K562 (cell line): ENCODE results near the gene COL7A1. TPM values are rescaled to one million over a fixed set of nuclear protein-coding genes. Genes with fewer than 3 reads are reported as not detected.

ENCODE experiments used
- ASH1L ChIP-seq: fragments of 450-650 bp; IDR thresholded peaks from 2 replicates; pipeline ENCODE4 v1.6.1; 2018; ENCODE audit warnings: borderline replicate concordance, mild to moderate bottlenecking, low read depth; ENCODE audit not compliant: partially characterized antibody
- CBX2 ChIP-seq: fragments of 200-600 bp; sonication (generic); IDR thresholded peaks from one replicate; pipeline ENCODE4 v1.6.1; 2012; ENCODE audit warnings: mild to moderate bottlenecking, low read length, inconsistent platforms; ENCODE audit not compliant: insufficient read depth, poor library complexity, severe bottlenecking
- DDX20 ChIP-seq: fragments of 450-650 bp; IDR thresholded peaks from 2 replicates; pipeline ENCODE4 v1.6.1; 2016; ENCODE audit warnings: missing genetic modification characterization, low read depth, mild to moderate bottlenecking, missing compliant biosample characterization, moderate library complexity
- E2F3 ChIP-seq: fragments of 250-450 bp; sonication (Bioruptor Pico); IDR thresholded peaks from 2 replicates; pipeline ENCODE4 v1.4.0; 2020; ENCODE audit warnings: mild to moderate bottlenecking
- FOXM1 ChIP-seq, 2 experiments: fragments of 450-650 bp in 1 of 2; sonication (generic) in 1 of 2; formaldehyde crosslinking in 1 of 2; IDR thresholded peaks; 2 replicates each; pipeline versions ENCODE4 v1.6.1 to v1.9.0; 2017 to 2022; ENCODE audit warnings: low read depth in 2 of 2, mild to moderate bottlenecking in 2 of 2, missing genetic modification reagents in 1 of 2, moderate library complexity in 1 of 2
- NR2F6 ChIP-seq: fragments of 450-650 bp; formaldehyde crosslinking; IDR thresholded peaks from 2 replicates; pipeline ENCODE4 v1.4.0; 2020; ENCODE audit warnings: mild to moderate bottlenecking
- PCBP1 ChIP-seq: fragments of 200-400 bp; formaldehyde crosslinking; IDR thresholded peaks from 2 replicates; pipeline ENCODE4 v1.6.1; 2018; ENCODE audit warnings: mild to moderate bottlenecking, low read depth, low read length; ENCODE audit not compliant: poor library complexity, severe bottlenecking
- PCBP2 ChIP-seq: fragments of 200-400 bp; formaldehyde crosslinking; IDR thresholded peaks from 2 replicates; pipeline ENCODE4 v1.6.1; 2018; ENCODE audit warnings: low read length, low read depth, mild to moderate bottlenecking, moderate library complexity; ENCODE audit not compliant: poor library complexity, severe bottlenecking
- PHB ChIP-seq: fragments of 250-450 bp; sonication (Bioruptor Pico); IDR thresholded peaks from 2 replicates; pipeline ENCODE4 v1.5.0; 2021
- PHF21A ChIP-seq: fragments of 450-650 bp; IDR thresholded peaks from 2 replicates; pipeline ENCODE4 v1.6.1; 2017; ENCODE audit warnings: low read depth, borderline replicate concordance
- PREB ChIP-seq: sonication (generic); formaldehyde crosslinking; IDR thresholded peaks from 2 replicates; pipeline ENCODE4 v1.8.1; 2023; ENCODE audit warnings: mild to moderate bottlenecking, missing genetic modification reagents
- RBM25 ChIP-seq: fragments of 200-400 bp; formaldehyde crosslinking; IDR thresholded peaks from 2 replicates; pipeline ENCODE4 v1.6.1; 2018; ENCODE audit warnings: low read length, low read depth, moderate library complexity; ENCODE audit not compliant: severe bottlenecking
- TAF7 ChIP-seq: fragments of 450-650 bp; IDR thresholded peaks from 2 replicates; pipeline ENCODE4 v1.6.1; 2016; ENCODE audit warnings: missing genetic modification characterization, missing compliant biosample characterization
- TEAD1 ChIP-seq, 2 experiments: fragments of 450-650 bp in 1 of 2; sonication (generic) in 1 of 2; formaldehyde crosslinking; IDR thresholded peaks; 2 replicates each; pipeline versions ENCODE4 v1.4.0 to v1.8.0; 2020 to 2022; ENCODE audit warnings: mild to moderate bottlenecking in 2 of 2, missing genetic modification reagents in 1 of 2
- TEAD2 ChIP-seq: fragments of 450-650 bp; IDR thresholded peaks from 2 replicates; pipeline ENCODE4 v1.6.1; 2016; ENCODE audit warnings: missing genetic modification characterization, control low read depth, missing compliant biosample characterization
- THRA ChIP-seq: fragments of 450-650 bp; IDR thresholded peaks from 2 replicates; pipeline ENCODE4 v1.6.1; 2017; ENCODE audit warnings: mild to moderate bottlenecking, moderate library complexity
- UBTF ChIP-seq, 2 experiments: IDR thresholded peaks; 2 replicates each; pipeline ENCODE4 v1.6.1; 2012; ENCODE audit warnings: improper control_type of control experiment in 2 of 2, low read depth in 2 of 2, low read length in 2 of 2, borderline replicate concordance in 1 of 2
- YY1 ChIP-seq, 3 experiments: IDR thresholded peaks; 2 replicates each; pipeline ENCODE4 v1.6.1; 2011; ENCODE audit warnings: low read length in 2 of 3, mild to moderate bottlenecking in 2 of 3, moderate library complexity in 2 of 3, borderline replicate concordance in 1 of 3, control low read depth in 1 of 3, low read depth in 1 of 3; ENCODE audit not compliant: insufficient read depth in 3 of 3, insufficient replicate concordance in 2 of 3, control insufficient read depth in 1 of 3, insufficient read length in 1 of 3; ENCODE audit errors: extremely low read depth in 1 of 3
- ZNF24 ChIP-seq: fragments of 450-650 bp; IDR thresholded peaks from 2 replicates; pipeline ENCODE4 v1.6.1; 2016
- ZNF707 ChIP-seq: fragments of 250-450 bp; sonication (Bioruptor Pico); conservative IDR thresholded peaks from 2 replicates; pipeline ENCODE4 v1.8.0; 2022; ENCODE audit warnings: inconsistent platforms, mild to moderate bottlenecking, moderate library complexity
- polyA plus RNA-seq, 8 experiments: library from polyadenylated mRNA; depleted of rRNA in 4 of 8; stranded (reverse) in 5 of 8; unstranded in 3 of 8; fragments of >200 nt; fragmentation: Nextera tagmentation in 2 of 8; fragmentation: Illumina TruSeq in 1 of 8; extraction: Ambion mirVana in 2 of 8; extraction: Trizol in 1 of 8; gene quantifications; 2 replicates each; pipeline versions ENCODE4 v1.2.1 to v1.2.3, GENCODE V29; 2011 to 2014; ENCODE audit warnings: inconsistent platforms in 1 of 8, missing spikeins in 1 of 8
- total RNA-seq, 7 experiments: library from RNA; depleted of rRNA in 6 of 7; stranded (reverse); fragments of >200 nt in 6 of 7; fragmentation: Illumina TruSeq in 2 of 7; extraction: Trizol in 2 of 7; gene quantifications; 2 replicates each; pipeline versions ENCODE4 v1.2.1 to v1.2.3, GENCODE V29; 2011 to 2021; ENCODE audit warnings: low replicate concordance in 1 of 7

The COL7A1 gene
- total and polyA plus RNA-seq, 9 of the 15 experiments (the other 6 are each of a cell fraction or from before 2014, with no cell fraction given) = 0.09 to 0.66 (median 0.35) TPM; not detected in 3

GRCh38 chr3:48635222-48636021 lies 40.3 kb upstream of the COL7A1 start, which contains the start of gene SLC26A6 (continued):
- TF ChIP-seq TEAD1 (CRISPR knock-in tag; IDR thresholded peaks at IDR 0.05) = peak in 1 of 2 experiments; percentile 75; a peak in 1 of 4 replicates
- no peak for TF ChIP-seq PHB (CRISPR knock-in tag)
- no peak for TF ChIP-seq ASH1L
- TF ChIP-seq ZNF707 = no peak
- no peak for TF ChIP-seq TEAD2 (tag)
- TF ChIP-seq ZNF24 = no peak
- peak; percentile 12 to 95; a peak in 2 of 4 replicates for TF ChIP-seq UBTF (IDR thresholded peaks at IDR 0.05; ENCODE audit: borderline replicate concordance in 1 of 2, low read depth in 2 of 2, low read length in 2 of 2)
- TF ChIP-seq PCBP1 = peak; percentile 30
- TF ChIP-seq CBX2 = no peak
- TF ChIP-seq E2F3 (CRISPR knock-in tag) = no peak
- peak; percentile 93; the same call in 1 of the 2 replicates for TF ChIP-seq PREB
- peak; percentile 74 for TF ChIP-seq FOXM1 (IDR thresholded peaks at IDR 0.05; ENCODE audit: low read depth)
- no peak for TF ChIP-seq FOXM1 (CRISPR knock-in tag; IDR thresholded peaks at IDR 0.05; ENCODE audit: low read depth)
- no peak for TF ChIP-seq TAF7 (tag)
- no peak for TF ChIP-seq RBM25
- no peak for TF ChIP-seq DDX20 (tag)
- TF ChIP-seq THRA = no peak
- no peak for TF ChIP-seq PHF21A
- no peak for TF ChIP-seq NR2F6 (CRISPR knock-in tag)
- TF ChIP-seq PCBP2 = no peak
- peak in 2 of 3 experiments; percentile 39 to 43 for TF ChIP-seq YY1 (IDR thresholded peaks at IDR 0.05; ENCODE audit: borderline replicate concordance in 1 of 3, control insufficient read depth in 1 of 3, extremely low read depth in 1 of 3, insufficient read depth in 3 of 3, insufficient read length in 1 of 3, insufficient replicate concordance in 2 of 3, low read depth in 1 of 3, low read length in 2 of 3)
